K562 treated with DMSO at 1 percent for 24 hours (cell line): ENCODE data around the gene MOGAT3. TPM values are rescaled to one million over a fixed set of nuclear protein-coding genes. Genes with fewer than 3 reads are reported as not detected.

Source experiments
- total RNA-seq: library from RNA; unstranded; fragments of 300-600 nt; gene quantifications from 2 replicates; pipeline ENCODE4 v1.2.3, GENCODE V29; 2022; ENCODE audit warnings: low read depth; ENCODE audit not compliant: insufficient read depth

The MOGAT3 gene, protein sequence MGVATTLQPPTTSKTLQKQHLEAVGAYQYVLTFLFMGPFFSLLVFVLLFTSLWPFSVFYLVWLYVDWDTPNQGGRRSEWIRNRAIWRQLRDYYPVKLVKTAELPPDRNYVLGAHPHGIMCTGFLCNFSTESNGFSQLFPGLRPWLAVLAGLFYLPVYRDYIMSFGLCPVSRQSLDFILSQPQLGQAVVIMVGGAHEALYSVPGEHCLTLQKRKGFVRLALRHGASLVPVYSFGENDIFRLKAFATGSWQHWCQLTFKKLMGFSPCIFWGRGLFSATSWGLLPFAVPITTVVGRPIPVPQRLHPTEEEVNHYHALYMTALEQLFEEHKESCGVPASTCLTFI
- not detected in 2 replicates for total RNA-seq

GRCh38 chr7:101200862-101201599 is at the start of gene MOGAT3:
Gene MOGAT3 (minus strand): TSS chr7:101201036. CDS start chr7:101200854, 182 bp downstream.

DNA sequence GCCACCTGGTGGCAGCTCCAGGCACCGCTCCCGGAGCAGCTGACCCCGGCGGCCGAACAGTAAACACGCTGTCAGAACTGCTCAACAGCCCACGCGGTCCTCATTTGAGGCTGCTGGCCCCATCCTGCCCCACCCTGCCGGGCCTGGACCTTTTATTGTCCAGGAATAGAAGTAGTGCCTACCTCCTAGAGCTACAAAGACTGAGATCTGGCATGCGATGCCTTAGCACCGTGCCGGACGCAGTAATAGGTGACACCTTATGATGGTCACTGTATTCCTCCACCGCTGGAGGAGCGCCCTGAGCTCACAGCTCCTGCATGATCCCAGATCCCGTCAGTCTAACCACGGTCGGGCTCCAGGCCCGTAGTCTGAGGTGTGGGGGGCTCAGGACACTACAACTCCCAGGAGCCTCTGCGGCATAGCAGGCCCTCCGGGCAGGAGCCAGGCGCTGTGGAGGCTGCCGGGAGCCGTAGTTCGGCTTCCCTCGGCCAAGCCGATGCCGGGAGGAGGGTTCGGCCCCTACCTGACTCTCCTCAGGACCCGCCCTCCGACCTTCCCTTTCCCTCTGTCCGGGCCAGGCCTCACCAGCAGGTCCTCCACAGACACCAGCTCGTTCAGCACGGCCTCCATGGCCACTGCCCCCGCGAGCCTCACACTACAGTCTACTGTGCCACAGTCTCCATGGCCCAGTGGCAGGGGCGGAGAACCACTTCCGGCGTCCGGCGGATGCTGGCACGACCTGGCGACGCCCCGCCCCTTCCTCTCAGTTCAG is 43.7 kb upstream of the MOGAT3 start, which contains the start of gene FIS1:
Gene FIS1, minus strand, starts transcription at position 707 of the 772 bp plus-strand sequence. Its CDS starts 77 bp downstream, at position 630.

GRCh38 chr7:101237206-101238067 is 36.6 kb upstream of the MOGAT3 start, which contains the start of gene CLDN15:
Gene CLDN15 (minus strand): TSS chr7:101237802. CDS start chr7:101237581, 221 bp downstream.

GRCh38 chr7:101217388-101218235 is 16.8 kb upstream of the MOGAT3 start, which contains the start of the genes PLOD3 and ZNHIT1:
Gene PLOD3 (minus strand): TSS chr7:101217581. CDS start chr7:101217274, 307 bp downstream.
Gene ZNHIT1 (plus strand): TSS chr7:101218165. CDS start chr7:101218196, 31 bp downstream.

GRCh38 chr7:101180130-101180755 is 20.6 kb downstream of the MOGAT3 start, which contains the start of gene NAT16:
Gene NAT16 (minus strand): TSS chr7:101180293. CDS start chr7:101174807, 5,486 bp downstream.

GRCh38 chr7:101165075-101165957 is 35.5 kb downstream of the MOGAT3 start, which contains the start of gene VGF:
Gene VGF (minus strand): TSS chr7:101165569. CDS start chr7:101164843, 726 bp downstream.

GRCh38 chr7:101153969-101154692 is 46.7 kb downstream of the MOGAT3 start, which contains the start of gene AP1S1:
Gene AP1S1 (plus strand): TSS chr7:101154476. CDS start chr7:101154515, 39 bp downstream.

Other genes starting within 250 kb of the MOGAT3 start
- gene MUC12, start 231.5 kb downstream of the MOGAT3 start, total RNA-seq: 1.5 TPM in 1 of 2 replicates, not detected in the other
- not detected in 2 replicates for gene MUC17, start 181.0 kb downstream of the MOGAT3 start, total RNA-seq
- gene TRIM56, start 115.6 kb downstream of the MOGAT3 start, total RNA-seq: 23.1 and 23.6 TPM in 2 replicates
- gene SERPINE1, start 73.9 kb downstream of the MOGAT3 start, total RNA-seq: 2.8 and 3.3 TPM in 2 replicates
- gene AP1S1, start 46.6 kb downstream of the MOGAT3 start, total RNA-seq: 101 and 118 TPM in 2 replicates
- 0.91 and 1.0 TPM in 2 replicates for gene VGF, start 35.5 kb downstream of the MOGAT3 start, total RNA-seq
- gene NAT16, start 20.7 kb downstream of the MOGAT3 start, total RNA-seq: 0.16 TPM in 1 of 2 replicates, not detected in the other
- gene PLOD3, start 16.5 kb upstream of the MOGAT3 start, total RNA-seq: 86.0 and 89.6 TPM in 2 replicates
- gene ZNHIT1, start 17.1 kb upstream of the MOGAT3 start, total RNA-seq: 144 and 145 TPM in 2 replicates
- 26.4 and 30.3 TPM in 2 replicates for gene CLDN15, start 36.8 kb upstream of the MOGAT3 start, total RNA-seq
- gene FIS1, start 44.0 kb upstream of the MOGAT3 start, total RNA-seq: 145 and 172 TPM in 2 replicates
- 18.8 and 22.8 TPM in 2 replicates for gene IFT22, start 120.8 kb upstream of the MOGAT3 start, total RNA-seq
- 1.5 and 3.0 TPM in 2 replicates for gene COL26A1, start 161.8 kb upstream of the MOGAT3 start, total RNA-seq